Naive thymus-derived CD8-positive, alpha-beta T cell (primary cell): Measurements from ENCODE around the gene PTPA. TPM values are rescaled to one million over a fixed set of nuclear protein-coding genes. Genes with fewer than 3 reads are reported as not detected.

Experiments used
- ATAC-seq, 2 donors: fragments of 150-1000 bp; cut with Tn5 transposase in 1 of 2; sonication (Bioruptor Pico), chemical (Tn5 transposase) in 1 of 2; 1 replicate in 1 of 2; 2 replicates in 1 of 2; pipeline ENCODE4 v1.10.0; 2021; ENCODE audit warnings: mild to moderate bottlenecking in 2 of 2, moderate library complexity in 2 of 2
- POLR2A ChIA-PET: fragments of 350-600 bp; sonication (Branson Sonifier 250); formaldehyde crosslinking; loops from one replicate; lab custom pipeline; 2021; ENCODE audit warnings: antibody characterized with exemption; lab: Charles Lee
- DNase-seq, 10 donors: peaks; one replicate each; pipeline versions ENCODE4 v3.0.0 to v3.0.0-alpha.2; 2020 to 2022
- H3K27ac Mint-ChIP-seq, 10 donors: one replicate each; pipeline ENCODE4 v1.8.0; 2020 to 2022; ENCODE audit warnings: mild to moderate bottlenecking in 10 of 10, mixed read lengths in 10 of 10, moderate library complexity in 4 of 10, inconsistent platforms in 1 of 10
- H3K27me3 Mint-ChIP-seq, 5 donors: one replicate each; pipeline ENCODE4 v1.8.0; 2021 to 2022; ENCODE audit warnings: mixed read lengths in 5 of 5
- H3K36me3 Mint-ChIP-seq, 3 donors: one replicate each; pipeline ENCODE4 v1.8.0; 2020 to 2022; ENCODE audit warnings: mixed read lengths in 3 of 3, mild to moderate bottlenecking in 2 of 3, inconsistent platforms in 1 of 3
- H3K4me1 Mint-ChIP-seq, 4 donors: one replicate each; pipeline ENCODE4 v1.8.0; 2021 to 2022; ENCODE audit warnings: mixed read lengths in 4 of 4
- H3K4me3 Mint-ChIP-seq, 10 donors: one replicate each; pipeline ENCODE4 v1.8.0; 2020 to 2022; ENCODE audit warnings: mild to moderate bottlenecking in 10 of 10, mixed read lengths in 10 of 10, moderate library complexity in 6 of 10, inconsistent platforms in 1 of 10
- H3K9me3 Mint-ChIP-seq, 9 donors: one replicate each; pipeline ENCODE4 v1.8.0; 2020 to 2022; ENCODE audit warnings: mixed read lengths in 9 of 9, mild to moderate bottlenecking in 3 of 9, inconsistent platforms in 1 of 9, moderate library complexity in 1 of 9
- polyA plus RNA-seq, 3 donors: library from polyadenylated mRNA; unstranded; fragments of 300-500 nt; fragmentation: Illumina TruSeq; gene quantifications; one replicate each; pipeline ENCODE4 v1.2.3, GENCODE V29; 2021
- total RNA-seq, 8 experiments: library from RNA in 2 of 8; stranded (reverse) in 2 of 8; gene quantifications; one replicate each; pipeline ENCODE4 v1.2.3 and lab custom pipeline; 2021 to 2026

PTPA gene
- total and polyA plus RNA-seq, 5 experiments from 2014 or later: 13.7 to 60.6 (median 15.5) TPM

GRCh38 chr9:129073404-129073803 is 37.8 kb upstream of the PTPA start:
- Mint-ChIP-seq H3K27ac (peak overlapping the region; percentile 6 to 76 (median 53)), H3K36me3 (peaks cover 0 to under 1% (median 0%) of the 10 kb centered on the region in 3 donors), H3K9me3 (no peaks in the 10 kb centered on the region), H3K4me1 (peaks cover 19 to 56% (median 44%) of the 10 kb centered on the region in 4 donors), H3K4me3 (no peak overlapping the region), H3K27me3 (no peaks in the 10 kb centered on the region)
- POLR2A ChIA-PET: interaction anchor here (2.1 kb wide), 1 partner anchor 8 kb away, joined by 4 read pairs; the partner anchor contains the start of gene DOLPP1
- ATAC-seq (no peak), DNase-seq (peak in 2 of 10 donors; percentile 29 to 39)

GRCh38 chr9:129074106-129074505 is 37.1 kb upstream of the PTPA start:
- Mint-ChIP-seq H3K4me3 (no peak overlapping the region), H3K4me1 (peaks cover 14 to 49% (median 37%) of the 10 kb centered on the region in 4 donors), H3K9me3 (no peaks in the 10 kb centered on the region), H3K27ac (peak overlapping the region in 3 of 10 donors; percentile 22 to 53 (median 51)), H3K27me3 (no peaks in the 10 kb centered on the region), H3K36me3 (no peaks in the 10 kb centered on the region)
- ATAC-seq: no peak
- POLR2A ChIA-PET: no interaction called here
- DNase-seq: no peak

- DNase-seq: no peak
- no peak for ATAC-seq
- POLR2A ChIA-PET: no interaction called here
- no peaks in the 10 kb centered on the region for H3K27me3 Mint-ChIP-seq
- no peak overlapping the region for H3K27ac Mint-ChIP-seq
- no peaks in the 10 kb centered on the region for H3K36me3 Mint-ChIP-seq
- peaks cover 5 to 43% (median 29%) of the 10 kb centered on the region in 4 donors for H3K4me1 Mint-ChIP-seq
- no peak overlapping the region for H3K4me3 Mint-ChIP-seq
- H3K9me3 Mint-ChIP-seq: no peaks in the 10 kb centered on the region
These were observed 35.1 kb upstream of the PTPA start for GRCh38 chr9:129075996-129076639.

- Mint-ChIP-seq H3K4me1 (peaks cover 5 to 40% (median 27%) of the 10 kb centered on the region in 4 donors), H3K9me3 (no peaks in the 10 kb centered on the region), H3K27me3 (no peaks in the 10 kb centered on the region), H3K36me3 (no peaks in the 10 kb centered on the region), H3K4me3 (no peak overlapping the region), H3K27ac (peak overlapping the region in 1 of 10 donors; percentile 48)
- ATAC-seq (no peak), DNase-seq (no peak)
- POLR2A ChIA-PET: no interaction called here
These were observed 34.6 kb upstream of the PTPA start for GRCh38 chr9:129076640-129077037.

GRCh38 chr9:129077236-129077635 is 34.0 kb upstream of the PTPA start:
- no peak for DNase-seq
- ATAC-seq: no peak
- H3K4me3 Mint-ChIP-seq: no peak overlapping the region
- H3K9me3 Mint-ChIP-seq: no peaks in the 10 kb centered on the region
- H3K4me1 Mint-ChIP-seq: peaks cover 5 to 40% (median 27%) of the 10 kb centered on the region in 4 donors
- no peaks in the 10 kb centered on the region for H3K27me3 Mint-ChIP-seq
- H3K27ac Mint-ChIP-seq: no peak overlapping the region
- POLR2A ChIA-PET: no interaction called here
- no peaks in the 10 kb centered on the region for H3K36me3 Mint-ChIP-seq

GRCh38 chr9:129078691-129079503 is 32.3 kb upstream of the PTPA start:
- peaks cover 4 to 41% (median 28%) of the 10 kb centered on the region in 4 donors for H3K4me1 Mint-ChIP-seq
- DNase-seq (no peak), ATAC-seq (no peak)
- peak overlapping the region; percentile 36 to 88 (median 55) for H3K4me3 Mint-ChIP-seq
- H3K27me3 Mint-ChIP-seq: no peaks in the 10 kb centered on the region
- no peaks in the 10 kb centered on the region for H3K36me3 Mint-ChIP-seq
- no peaks in the 10 kb centered on the region for H3K9me3 Mint-ChIP-seq
- H3K27ac Mint-ChIP-seq: peak overlapping the region in 3 of 10 donors; percentile 24 to 79 (median 53)
- POLR2A ChIA-PET: no interaction called here

GRCh38 chr9:129079829-129080228 is 31.4 kb upstream of the PTPA start:
- POLR2A ChIA-PET: interaction anchor here (0.9 to 2.3 kb wide), 5 partner anchors 10 to 829 kb away, joined by 3 to 39 read pairs (median 12); partner anchors contain the start of gene MIGA2
- Mint-ChIP-seq H3K9me3 (no peaks in the 10 kb centered on the region), H3K27me3 (no peaks in the 10 kb centered on the region), H3K27ac (peak overlapping the region in 5 of 10 donors; percentile 41 to 96 (median 83)), H3K4me1 (peaks cover 5 to 38% (median 27%) of the 10 kb centered on the region in 4 donors), H3K4me3 (peak overlapping the region; percentile 50 to 93 (median 89)), H3K36me3 (peaks cover 0 to 1% (median 0%) of the 10 kb centered on the region in 3 donors)
- ATAC-seq: no peak
- DNase-seq: no peak

GRCh38 chr9:129080298-129080600 is 31.0 kb upstream of the PTPA start:
- Mint-ChIP-seq H3K4me1 (peaks cover 8 to 38% (median 27%) of the 10 kb centered on the region in 4 donors), H3K9me3 (no peaks in the 10 kb centered on the region), H3K4me3 (peak overlapping the region; percentile 83 to 93 (median 89)), H3K36me3 (peaks cover 0 to 5% (median 0%) of the 10 kb centered on the region in 3 donors), H3K27ac (peak overlapping the region; percentile 72 to 96 (median 83)), H3K27me3 (no peaks in the 10 kb centered on the region)
- no peak for ATAC-seq
- POLR2A ChIA-PET: interaction anchor here (0.7 to 2.3 kb wide), 12 partner anchors 11 to 830 kb away, joined by 3 to 39 read pairs (median 4); partner anchors contain the start of genes CRAT, IER5L, MIGA2 and PTPA
- peak in 1 of 10 donors; percentile 4 for DNase-seq

- peak; percentile 94 to 95 for ATAC-seq
- H3K36me3 Mint-ChIP-seq: peaks cover 0 to 9% (median 0%) of the 10 kb centered on the region in 3 donors
- peaks cover 8 to 38% (median 27%) of the 10 kb centered on the region in 4 donors for H3K4me1 Mint-ChIP-seq
- peak; percentile 96 to 100 (median 99) for DNase-seq
- POLR2A ChIA-PET: interaction anchor here (0.5 to 2.3 kb wide), 19 partner anchors 8 to 1015 kb away, joined by 3 to 39 read pairs (median 3); partner anchors contain the start of genes CRAT, IER5L, MIGA2 and PTPA
- peak within 1 kb of the TSS; percentile 72 to 96 (median 84) for H3K27ac Mint-ChIP-seq
- peak within 1 kb of the TSS; percentile 83 to 93 (median 89) for H3K4me3 Mint-ChIP-seq
- H3K9me3 Mint-ChIP-seq: no peaks in the 10 kb centered on the region
- no peaks in the 10 kb centered on the region for H3K27me3 Mint-ChIP-seq
These were observed 30.4 kb upstream of the PTPA start, which contains the start of gene DOLPP1 for GRCh38 chr9:129080601-129081387. Gene DOLPP1 (plus strand): TSS chr9:129081111. CDS start chr9:129081132, 21 bp downstream.

GRCh38 chr9:129081388-129081904 is 29.8 kb upstream of the PTPA start:
- H3K4me1 Mint-ChIP-seq: peaks cover 8 to 38% (median 27%) of the 10 kb centered on the region in 4 donors
- no peak for ATAC-seq
- peak overlapping the region in 8 of 10 donors; percentile 37 to 96 (median 84) for H3K27ac Mint-ChIP-seq
- POLR2A ChIA-PET: interaction anchor here (0.5 to 2.3 kb wide), 18 partner anchors 9 to 1016 kb away, joined by 3 to 39 read pairs (median 4); partner anchors contain the start of genes CRAT, IER5L, MIGA2 and PTPA
- H3K9me3 Mint-ChIP-seq: no peaks in the 10 kb centered on the region
- H3K4me3 Mint-ChIP-seq: peak overlapping the region; percentile 83 to 93 (median 89)
- peaks cover 0 to 13% (median 0%) of the 10 kb centered on the region in 3 donors for H3K36me3 Mint-ChIP-seq
- no peak for DNase-seq
- no peaks in the 10 kb centered on the region for H3K27me3 Mint-ChIP-seq

GRCh38 chr9:129084087-129084486 is 27.1 kb upstream of the PTPA start:
- no peak overlapping the region for H3K27ac Mint-ChIP-seq
- peaks cover 8 to 38% (median 27%) of the 10 kb centered on the region in 4 donors for H3K4me1 Mint-ChIP-seq
- no peaks in the 10 kb centered on the region for H3K9me3 Mint-ChIP-seq
- H3K27me3 Mint-ChIP-seq: no peaks in the 10 kb centered on the region
- DNase-seq (no peak), ATAC-seq (no peak)
- peak overlapping the region in 1 of 10 donors; percentile 58 for H3K4me3 Mint-ChIP-seq
- POLR2A ChIA-PET: interaction anchor here (1.1 kb wide), 1 partner anchor 15 kb away, joined by 3 read pairs; no protein-coding TSS in a partner anchor
- H3K36me3 Mint-ChIP-seq: peaks cover 0 to 27% (median 0%) of the 10 kb centered on the region in 3 donors
